ENCODE measurements around the gene ADAMTS10.
A peak's percentile ranks its signal among the peaks of the same experiment; 100 is the strongest.
"Not testable (repeated sequence)": the region's sequence is repeated elsewhere in the genome, so short reads cannot be mapped to it uniquely, and the experiment has no call there.

Gene ADAMTS10

GRCh38 chr19:8629184-8629583 is 18.7 kb upstream of the ADAMTS10 start:
- DNase-seq (ENCODE audit: low read depth in 1 of 2, low spot score in 1 of 2) = no peak

DNA sequence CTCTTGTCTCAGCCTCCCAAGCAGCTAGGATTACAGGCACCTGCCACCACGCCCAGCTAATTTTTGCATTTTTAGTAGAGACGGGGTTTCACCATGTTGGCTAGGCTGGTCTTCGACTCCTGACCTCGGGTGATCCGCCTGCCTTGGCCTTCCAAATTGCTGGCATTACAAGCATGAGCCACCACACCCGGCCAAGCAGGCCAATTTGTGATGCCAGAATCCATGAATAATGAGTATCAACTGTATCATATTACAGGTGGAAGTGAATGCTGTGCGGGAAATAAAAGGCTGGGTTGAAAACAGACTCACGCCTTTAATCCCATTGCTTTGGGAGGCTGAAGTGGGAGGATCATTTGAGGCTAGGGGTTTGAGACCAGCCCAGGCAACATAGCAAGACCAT is 16.3 kb upstream of the ADAMTS10 start:
- no peak for DNase-seq (ENCODE audit: low read depth in 1 of 2, low spot score in 1 of 2)

GRCh38 chr19:8622886-8623285 is 12.4 kb upstream of the ADAMTS10 start:
- not testable (repeated sequence) for DNase-seq (ENCODE audit: low read depth in 1 of 2, low spot score in 1 of 2)

- DNase-seq (ENCODE audit: low read depth in 1 of 2, low spot score in 1 of 2) = no peak
These were observed 8.2 kb upstream of the ADAMTS10 start for GRCh38 chr19:8618751-8619150.

DNA sequence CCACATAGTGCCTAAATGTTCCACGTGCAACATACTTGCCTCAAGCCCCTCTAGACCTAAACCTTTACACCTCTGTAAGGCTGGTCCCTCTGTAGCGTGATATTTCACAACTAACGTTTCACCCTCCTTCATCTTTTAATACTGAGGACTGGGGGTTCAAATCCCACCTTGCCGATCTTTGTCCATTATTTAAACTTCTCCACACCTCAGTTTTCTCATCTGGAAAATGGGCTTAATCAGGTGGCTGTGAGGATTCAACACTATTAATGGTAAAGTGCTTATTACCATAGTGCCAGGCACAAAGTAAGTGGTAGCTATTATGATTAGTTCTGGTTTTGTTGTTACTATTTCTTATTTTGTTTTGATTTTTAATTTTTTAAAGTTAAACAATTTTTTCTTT is 7.5 kb upstream of the ADAMTS10 start:
- no peak for DNase-seq (ENCODE audit: low read depth in 1 of 2, low spot score in 1 of 2)

DNA sequence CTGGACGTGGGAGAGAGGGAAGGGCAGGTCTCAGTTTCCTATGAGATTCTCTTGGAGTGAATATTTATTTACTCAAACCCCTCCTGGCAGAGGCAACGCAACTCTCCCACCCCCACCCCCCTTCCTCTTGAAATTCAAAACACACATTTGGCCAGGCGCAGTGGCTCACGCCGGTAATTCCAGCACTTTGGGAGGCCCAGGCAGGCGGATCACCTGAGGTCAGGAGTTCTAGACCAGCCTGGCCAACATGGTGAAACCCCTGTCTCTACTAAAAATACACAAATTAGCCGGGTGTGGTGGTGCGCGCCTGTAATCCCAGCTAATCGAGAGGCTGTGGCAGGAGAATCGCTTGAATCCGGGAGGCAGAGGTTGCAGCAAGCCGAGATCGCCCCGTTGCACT is 6.8 kb upstream of the ADAMTS10 start:
- not testable (repeated sequence) for DNase-seq (ENCODE audit: low read depth in 1 of 2, low spot score in 1 of 2)

GRCh38 chr19:8616861-8617260 is 6.3 kb upstream of the ADAMTS10 start:
- no peak for DNase-seq (ENCODE audit: low read depth in 1 of 2, low spot score in 1 of 2)

- DNase-seq (ENCODE audit: low read depth in 1 of 2, low spot score in 1 of 2) = peak in 1 of 2 donors; percentile 35
These were observed 5.5 kb upstream of the ADAMTS10 start for GRCh38 chr19:8615813-8616596.

- no peak for DNase-seq (ENCODE audit: low read depth in 1 of 2, low spot score in 1 of 2)
These were observed 4.5 kb upstream of the ADAMTS10 start for GRCh38 chr19:8615024-8615423.

GRCh38 chr19:8614455-8614854 is 3.9 kb upstream of the ADAMTS10 start:
- no peak for DNase-seq (ENCODE audit: low read depth in 1 of 2, low spot score in 1 of 2)

- no peak for DNase-seq (ENCODE audit: low read depth in 1 of 2, low spot score in 1 of 2)
These were observed 2.3 kb upstream of the ADAMTS10 start for GRCh38 chr19:8612807-8613171.

GRCh38 chr19:8611877-8612806 is 1.6 kb upstream of the ADAMTS10 start:
- no peak for DNase-seq (ENCODE audit: low read depth in 1 of 2, low spot score in 1 of 2)

DNA sequence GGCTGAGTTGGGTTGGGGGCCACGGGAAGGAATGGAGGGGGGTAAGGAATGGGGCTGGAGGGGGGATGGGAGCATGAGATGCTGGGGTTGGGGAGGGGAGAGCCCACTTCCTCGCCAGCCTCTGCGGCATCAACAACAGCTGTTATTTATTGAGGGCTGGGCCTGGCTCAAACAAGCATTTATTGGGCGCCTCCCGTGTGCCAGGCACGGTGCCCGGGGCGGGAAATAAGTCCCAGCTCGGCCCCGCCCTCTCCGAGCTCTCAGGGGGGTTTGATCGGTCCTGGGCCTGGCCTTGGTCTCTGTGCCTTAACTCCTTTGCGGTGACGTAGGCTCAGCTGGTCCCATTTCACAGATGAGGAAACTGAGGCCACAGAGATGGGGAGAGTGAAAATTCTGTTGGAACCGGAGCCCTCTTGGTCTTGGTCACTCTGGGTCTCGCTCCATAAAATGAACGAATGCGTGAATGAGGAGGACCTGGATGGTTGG is 919 bp upstream of the ADAMTS10 start:
- no peak for DNase-seq (ENCODE audit: low read depth in 1 of 2, low spot score in 1 of 2)

- DNase-seq (ENCODE audit: low read depth in 1 of 2, low spot score in 1 of 2) = no peak
These were observed 403 bp upstream of the ADAMTS10 start for GRCh38 chr19:8610936-8611300.

- DNase-seq (ENCODE audit: low read depth in 1 of 2, low spot score in 1 of 2) = no peak
These were observed 1.1 kb downstream of the ADAMTS10 start for GRCh38 chr19:8609279-8610040.

DNA sequence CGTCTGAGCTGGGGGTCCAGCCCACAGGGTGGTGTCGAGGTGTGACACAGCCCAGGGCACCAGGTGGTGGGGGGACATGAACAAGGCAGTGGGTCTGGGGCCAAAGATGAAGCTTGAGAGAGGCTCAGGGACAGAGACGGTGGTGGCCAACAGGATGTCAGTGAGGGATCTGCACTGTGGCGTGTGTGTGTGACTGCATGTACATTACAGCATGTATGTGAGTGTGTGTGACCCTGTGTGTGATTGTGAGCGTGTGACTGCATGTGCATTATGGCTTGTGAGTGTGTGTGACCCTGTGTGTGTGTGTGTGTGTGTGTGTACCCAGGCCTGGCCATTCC is 1.6 kb downstream of the ADAMTS10 start:
- DNase-seq (ENCODE audit: low read depth in 1 of 2, low spot score in 1 of 2) = no peak

- no peak for DNase-seq (ENCODE audit: low read depth in 1 of 2, low spot score in 1 of 2)
These were observed 3.1 kb downstream of the ADAMTS10 start for GRCh38 chr19:8607386-8607785.

DNA sequence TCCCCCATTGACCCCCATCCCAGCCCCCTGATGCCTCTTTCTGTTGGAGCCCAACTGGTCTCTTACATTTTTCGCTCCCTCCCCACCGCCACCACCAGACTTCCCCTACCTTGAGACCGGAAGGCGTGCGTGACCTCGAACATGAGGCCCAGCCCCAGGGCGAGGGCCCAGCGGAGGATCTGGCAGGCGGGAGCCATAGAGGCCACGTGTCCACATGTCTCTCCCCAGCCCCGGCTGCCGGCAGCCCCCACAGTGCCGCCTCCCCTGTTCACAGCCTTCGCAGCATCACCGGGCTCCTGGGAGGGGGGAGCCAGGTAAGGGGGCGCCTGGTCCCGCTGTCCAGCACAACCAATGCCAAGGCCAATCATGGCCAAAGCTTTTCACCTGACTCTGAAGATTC is 5.0 kb downstream of the ADAMTS10 start:
- no peak for DNase-seq (ENCODE audit: low read depth in 1 of 2, low spot score in 1 of 2)

DNA sequence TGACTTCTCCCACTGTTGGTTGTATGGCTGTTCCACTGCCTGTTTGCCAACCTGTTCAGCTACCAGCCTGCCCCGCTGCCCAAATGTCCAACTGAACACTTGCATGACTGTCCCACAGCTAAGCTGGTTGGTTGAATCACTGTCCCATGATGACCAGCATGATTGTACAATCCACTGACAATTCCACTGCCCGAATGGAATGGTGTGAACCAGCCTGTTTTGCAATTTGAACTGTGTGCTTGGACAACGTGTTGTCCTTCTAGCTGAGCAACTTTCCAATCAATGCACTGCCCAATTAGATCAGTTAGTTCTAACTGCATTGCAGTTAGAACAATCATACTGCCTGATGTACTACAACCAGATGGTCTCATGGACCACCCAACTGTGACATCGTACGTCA is 8.7 kb downstream of the ADAMTS10 start:
- DNase-seq (ENCODE audit: low read depth in 1 of 2, low spot score in 1 of 2) = no peak

DNA sequence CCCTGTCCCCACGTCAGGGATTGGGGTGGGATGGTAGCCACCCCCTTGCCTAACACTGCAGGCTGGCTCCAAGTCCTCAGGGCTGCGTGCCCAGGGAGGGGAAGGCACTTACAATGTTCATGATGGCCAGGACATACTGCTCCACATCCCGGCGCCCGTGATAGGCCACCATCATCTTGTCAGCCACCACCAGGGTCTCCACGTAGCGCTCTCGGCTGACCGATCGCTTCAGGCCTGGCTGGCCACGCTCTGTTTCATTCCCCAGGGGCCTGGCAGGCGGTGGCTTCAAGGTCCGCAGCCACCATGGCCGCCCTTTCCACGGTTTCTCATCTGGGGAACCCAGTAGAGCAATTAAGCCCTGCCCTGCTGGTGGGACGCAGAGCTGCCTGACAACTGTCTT is 9.7 kb downstream of the ADAMTS10 start:
- no peak for DNase-seq (ENCODE audit: low read depth in 1 of 2, low spot score in 1 of 2)

DNA sequence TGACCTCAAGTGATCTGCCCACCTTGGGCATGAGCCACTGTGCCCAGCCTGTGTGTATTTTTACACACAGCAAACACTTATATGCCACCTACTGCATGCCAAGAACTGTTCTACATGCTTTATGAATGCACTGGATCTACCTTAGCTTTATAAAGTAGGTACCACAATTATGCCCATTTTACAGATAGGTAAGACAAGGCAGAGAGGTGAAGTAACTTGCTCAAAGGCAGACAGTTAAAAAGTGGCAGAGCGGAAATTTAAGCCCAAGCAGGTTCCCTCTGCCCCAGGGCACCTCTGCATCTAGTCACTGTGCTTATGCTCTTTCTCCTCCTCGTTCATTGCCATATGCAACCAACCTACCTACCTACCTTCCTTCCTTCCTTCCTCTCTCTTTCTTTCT is 10.5 kb downstream of the ADAMTS10 start:
- no peak for DNase-seq (ENCODE audit: low read depth in 1 of 2, low spot score in 1 of 2)

DNA sequence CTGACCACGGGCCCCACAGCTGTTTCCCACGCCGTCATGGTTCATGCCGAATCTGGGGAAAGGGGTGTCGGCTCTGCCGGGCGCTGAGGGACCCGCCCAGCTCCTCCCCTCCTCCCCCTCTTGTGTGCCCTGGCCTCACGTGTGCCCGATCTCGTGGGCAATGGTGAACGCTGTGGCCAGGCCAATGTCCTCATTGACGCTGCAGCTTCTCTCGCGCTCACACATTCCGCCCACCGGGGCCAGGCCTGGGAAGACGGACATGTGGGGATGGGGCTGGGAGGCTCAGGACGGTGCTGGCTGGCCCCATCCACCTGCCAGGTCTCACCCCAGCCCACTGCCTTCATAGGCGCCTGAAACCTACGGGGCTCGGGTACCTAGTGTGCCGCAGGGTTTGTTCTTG is 14.3 kb downstream of the ADAMTS10 start:
- DNase-seq (ENCODE audit: low read depth in 1 of 2, low spot score in 1 of 2) = no peak
